Erythroblast (primary cell): ENCODE data around the gene REELD1.

ENCODE experiments used
- GATA1 ChIP-seq: IDR thresholded peaks from 2 replicates; pipeline ENCODE4 v1.6.1; 2011; ENCODE audit warnings: low read depth, mild to moderate bottlenecking, control low read depth, low read length, moderate library complexity
- POLR2A ChIP-seq: IDR thresholded peaks from 2 replicates; pipeline ENCODE4 v1.6.1; 2011; ENCODE audit warnings: mild to moderate bottlenecking, low read length

DNA sequence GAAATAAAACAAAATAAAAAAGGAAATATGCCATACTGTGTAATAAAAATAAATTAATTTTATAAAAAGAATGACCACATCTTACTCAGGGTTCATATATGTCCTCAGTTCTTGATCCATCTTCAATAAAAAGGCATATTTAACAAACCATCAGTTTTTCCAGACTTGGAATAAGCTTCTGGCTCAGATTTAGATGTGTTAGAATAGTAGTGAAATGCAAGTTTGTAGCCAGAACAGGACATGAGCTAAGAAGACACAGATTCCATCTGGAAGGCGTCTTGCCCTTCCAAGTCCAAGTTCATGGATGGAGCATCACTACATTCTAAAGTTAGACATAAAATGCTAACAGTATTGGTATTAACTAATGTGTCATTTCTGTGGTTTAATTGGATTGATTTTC is 49.1 kb upstream of the REELD1 start:
- TF ChIP-seq POLR2A = no peak
- no peak for TF ChIP-seq GATA1
